Transverse colon (tissue), 4 donors: ENCODE measurements around the gene CASTOR1. TPM values are rescaled to one million over a fixed set of nuclear protein-coding genes. Genes with fewer than 3 reads are reported as not detected.

ENCODE experiments used
- DNase-seq: peaks from one replicate; pipeline ENCODE4 v3.0.0-alpha.2; 2019
- H3K27ac ChIP-seq, 4 donors: fragments of 200-600 bp; sonication (generic); 2 replicates each; pipeline ENCODE4 v1.5.1; 2016 to 2018; ENCODE audit warnings: inconsistent platforms in 4 of 4
- H3K27me3 ChIP-seq: fragments of 200-600 bp; sonication (generic); 2 replicates; pipeline ENCODE4 v1.5.1; 2017; ENCODE audit warnings: inconsistent platforms
- H3K36me3 ChIP-seq, 4 donors: fragments of 200-600 bp; sonication (generic); 2 replicates each; pipeline ENCODE4 v1.5.1; 2017 to 2019; ENCODE audit warnings: inconsistent platforms in 4 of 4
- H3K4me1 ChIP-seq, 4 donors: fragments of 200-600 bp; sonication (generic); 2 replicates each; pipeline ENCODE4 v1.5.1; 2017 to 2020; ENCODE audit warnings: inconsistent platforms in 4 of 4
- H3K4me3 ChIP-seq, 4 donors: fragments of 200-600 bp; sonication (generic); 1 replicate in 1 of 4; 2 replicates in 3 of 4; pipeline versions ENCODE4 v1.5.1 to v1.6.1; 2017 to 2019; ENCODE audit warnings: inconsistent platforms in 4 of 4
- H3K9me3 ChIP-seq, 2 donors: fragments of 200-600 bp; sonication (generic); 2 replicates each; pipeline ENCODE4 v1.5.1; 2017 to 2019; ENCODE audit warnings: inconsistent platforms in 2 of 2
- EP300 ChIP-seq: sonication (generic); formaldehyde crosslinking; IDR thresholded peaks from one replicate; pipeline ENCODE4 v1.6.1; 2017; ENCODE audit warnings: antibody characterized with exemption, low read depth
- POLR2A ChIP-seq: fragments of 450-650 bp; IDR thresholded peaks from one replicate; pipeline ENCODE4 v1.6.1; 2016; ENCODE audit warnings: antibody characterized with exemption, mild to moderate bottlenecking, moderate library complexity
- POLR2AphosphoS5 ChIP-seq, 3 donors: sonication (generic); formaldehyde crosslinking; IDR thresholded peaks; one replicate each; pipeline ENCODE4 v1.6.1; 2016; ENCODE audit warnings: antibody characterized with exemption in 3 of 3
- WGBS, 2 donors: methylation state at CpG; one replicate each; pipeline ENCODE4 v1.1.5; 2018; ENCODE audit warnings: low coverage in 1 of 2; 5-methylcytosine and 5-hydroxymethylcytosine counted together
- in situ Hi-C, 4 donors: fragments of 200-750 bp; cut with MboI; loops; one replicate each; pipeline versions ENCODE4 v1.15.0 to v1.15.1; 2017; ENCODE audit warnings: low sequenced_read_pairs in 3 of 4, low pct_ligation_motif_present in 1 of 4, low pct_unique_long_range_greater_than_20kb in 1 of 4
- intact Hi-C: fragments of 100-400 bp; cut with DNase I; formaldehyde crosslinking; loops from one replicate; pipeline ENCODE4 v1.15.1; 2023; ENCODE audit warnings: low total_unique reads
- total RNA-seq, 4 donors: library from RNA; depleted of rRNA; stranded (reverse); fragments of >200 nt; gene quantifications; one replicate each; pipeline ENCODE4 v1.1.0, GENCODE V29; 2016
- TF ChIP-seq, protein P1 (sequence below), 5 experiments: fragments of 200-600 bp in 3 of 5; fragments of 450-650 bp in 2 of 5; sonication (generic) in 3 of 5; IDR thresholded peaks; 1 replicate in 2 of 5; 2 replicates in 3 of 5; pipeline ENCODE4 v1.5.1; 2016 to 2017; ENCODE audit warnings: antibody characterized with exemption in 5 of 5, inconsistent platforms in 3 of 5, mild to moderate bottlenecking in 2 of 5, moderate library complexity in 1 of 5

Gene CASTOR1
- total RNA-seq, 4 donors from 2014 or later: 5.6 to 6.8 TPM; not detected in 2

DNA sequence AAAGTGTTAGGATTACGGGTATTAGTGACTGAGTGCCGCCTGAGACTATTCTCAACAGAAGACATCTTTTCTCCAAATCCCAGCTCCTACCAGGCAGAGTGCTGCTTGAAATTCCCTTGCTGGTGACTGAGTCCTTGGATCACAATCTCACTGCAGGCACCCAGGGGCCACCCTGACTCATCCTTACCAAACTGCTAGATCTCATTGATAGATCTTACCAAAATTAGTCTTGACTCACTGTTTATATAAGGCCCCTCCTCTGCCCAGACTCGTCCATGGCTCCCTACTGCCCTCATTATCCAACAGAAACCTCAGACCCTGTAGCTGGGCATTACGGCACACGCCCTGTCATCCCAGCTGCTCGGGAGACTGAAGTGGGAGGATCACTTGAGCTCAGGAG lies 22.7 kb upstream of the CASTOR1 start:
- intact Hi-C loops (no loop called here), in situ Hi-C loops (no loop called here)
- Histone ChIP-seq H3K4me3 (no peak overlapping the region), H3K9me3 (no peaks in the 10 kb centered on the region), H3K27ac (peak overlapping the region; percentile 86 to 90 (median 88)), H3K36me3 (no peaks in the 10 kb centered on the region), H3K4me1 (peaks cover 61 to 97% (median 80%) of the 10 kb centered on the region in 4 donors), H3K27me3 (no peaks in the 10 kb centered on the region)
- WGBS, 2 donors: 58% methylated on average over 6 of the region's 6 CpGs; no CpG with 5 or more reads in 1 of the 2 donors
- no peak for DNase-seq
- TF ChIP-seq POLR2A: no peak
- TF ChIP-seq, protein P1, sequence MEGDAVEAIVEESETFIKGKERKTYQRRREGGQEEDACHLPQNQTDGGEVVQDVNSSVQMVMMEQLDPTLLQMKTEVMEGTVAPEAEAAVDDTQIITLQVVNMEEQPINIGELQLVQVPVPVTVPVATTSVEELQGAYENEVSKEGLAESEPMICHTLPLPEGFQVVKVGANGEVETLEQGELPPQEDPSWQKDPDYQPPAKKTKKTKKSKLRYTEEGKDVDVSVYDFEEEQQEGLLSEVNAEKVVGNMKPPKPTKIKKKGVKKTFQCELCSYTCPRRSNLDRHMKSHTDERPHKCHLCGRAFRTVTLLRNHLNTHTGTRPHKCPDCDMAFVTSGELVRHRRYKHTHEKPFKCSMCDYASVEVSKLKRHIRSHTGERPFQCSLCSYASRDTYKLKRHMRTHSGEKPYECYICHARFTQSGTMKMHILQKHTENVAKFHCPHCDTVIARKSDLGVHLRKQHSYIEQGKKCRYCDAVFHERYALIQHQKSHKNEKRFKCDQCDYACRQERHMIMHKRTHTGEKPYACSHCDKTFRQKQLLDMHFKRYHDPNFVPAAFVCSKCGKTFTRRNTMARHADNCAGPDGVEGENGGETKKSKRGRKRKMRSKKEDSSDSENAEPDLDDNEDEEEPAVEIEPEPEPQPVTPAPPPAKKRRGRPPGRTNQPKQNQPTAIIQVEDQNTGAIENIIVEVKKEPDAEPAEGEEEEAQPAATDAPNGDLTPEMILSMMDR (IDR thresholded peaks at IDR 0.05): no peak
- TF ChIP-seq POLR2AphosphoS5 (IDR thresholded peaks at IDR 0.05): no peak
- no peak for TF ChIP-seq EP300

DNA sequence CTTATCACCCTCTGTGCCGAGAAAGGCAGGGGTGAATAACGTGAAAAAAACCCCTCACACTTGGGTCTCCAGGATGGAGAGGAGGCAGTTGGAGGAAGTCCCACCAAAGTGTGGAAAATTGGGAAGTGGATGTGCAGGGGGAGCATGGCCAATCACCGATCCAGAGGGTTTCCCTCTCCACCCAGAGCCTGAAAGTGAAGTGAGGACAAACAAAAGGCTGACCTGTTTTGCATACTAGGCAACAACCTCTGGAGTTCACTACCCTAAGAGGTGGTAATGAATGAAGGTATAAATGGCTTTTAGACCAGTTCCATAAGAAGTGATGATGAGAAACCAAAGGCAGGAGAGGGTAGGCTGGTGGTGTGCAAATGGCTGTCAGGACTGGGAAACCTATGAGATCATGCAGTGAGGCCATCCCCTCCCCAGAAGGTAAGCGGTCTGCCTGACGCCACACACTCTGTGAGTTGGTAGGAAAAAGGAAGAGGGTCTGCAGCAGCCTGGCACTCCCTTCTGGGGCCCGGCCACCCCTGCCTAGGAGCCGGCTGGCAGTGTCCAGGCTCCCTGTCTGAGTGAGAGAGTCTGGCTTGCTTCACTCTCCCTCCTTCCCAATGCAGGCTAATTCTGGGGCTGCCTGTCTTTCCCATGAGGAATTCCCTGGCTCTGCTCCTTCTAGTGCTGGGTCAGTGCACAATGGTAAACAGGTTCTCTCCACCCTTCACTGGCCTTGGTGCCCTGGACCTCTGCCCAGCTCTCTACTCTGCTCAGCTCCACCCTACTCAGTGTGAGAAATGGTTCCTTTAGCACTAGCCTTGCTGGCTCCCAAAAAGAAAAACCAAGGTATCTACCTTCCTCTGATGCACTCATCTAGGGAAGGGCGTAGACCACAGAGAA lies 21.8 kb upstream of the CASTOR1 start:
- WGBS, 2 donors: 51 to 63% methylated on average over 3 to 8 of the region's 8 CpGs
- DNase-seq: peak; percentile 80
- in situ Hi-C loops: no loop called here
- Histone ChIP-seq H3K4me1 (peaks cover 68 to 97% (median 86%) of the 10 kb centered on the region in 4 donors), H3K36me3 (no peaks in the 10 kb centered on the region), H3K27me3 (no peaks in the 10 kb centered on the region), H3K9me3 (no peaks in the 10 kb centered on the region), H3K4me3 (no peak overlapping the region), H3K27ac (peak overlapping the region; percentile 86 to 90 (median 88))
- intact Hi-C loops: no loop called here
- TF ChIP-seq, protein P1 (IDR thresholded peaks at IDR 0.05): no peak
- TF ChIP-seq POLR2AphosphoS5 (IDR thresholded peaks at IDR 0.05): peak; percentile 54 to 76 (median 70)
- peak; percentile 2 for TF ChIP-seq POLR2A

DNA sequence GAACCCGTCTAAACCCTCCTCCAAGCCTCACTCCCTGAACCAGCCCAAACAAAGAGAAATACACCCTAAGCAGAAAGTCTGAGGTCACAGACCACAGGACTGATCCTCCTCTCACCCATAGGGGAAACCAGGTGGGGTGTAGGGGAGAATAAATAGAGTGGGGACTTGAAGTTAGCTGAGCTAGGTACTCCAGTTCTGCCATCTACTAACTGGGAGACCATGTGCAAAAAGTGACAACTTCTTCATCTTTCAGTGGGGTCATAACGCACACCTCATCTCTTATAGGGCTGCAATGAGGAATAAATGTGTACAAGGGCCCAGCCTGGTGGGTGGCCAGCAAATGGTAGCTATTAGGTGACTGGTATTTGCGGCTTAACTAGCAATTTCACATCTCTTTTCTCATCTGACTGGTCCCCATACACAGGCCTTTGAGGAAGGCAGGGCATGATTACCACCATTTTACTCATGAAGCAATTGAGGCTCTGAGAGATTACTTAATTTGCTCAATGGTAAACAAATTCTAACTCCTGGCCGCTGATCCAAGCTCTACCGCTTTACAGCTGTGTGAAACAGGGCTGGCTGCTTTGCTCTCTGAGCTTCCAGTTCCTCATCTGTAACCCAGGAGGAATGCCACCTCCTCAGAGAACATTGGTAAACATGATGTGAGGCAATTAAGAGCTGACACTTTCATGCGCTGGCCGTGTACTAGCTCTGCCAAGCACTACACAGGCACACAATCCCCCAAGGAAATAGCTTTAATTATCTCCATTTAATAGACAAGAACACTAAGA lies 20.8 kb upstream of the CASTOR1 start:
- no peaks in the 10 kb centered on the region for H3K27me3 ChIP-seq
- peak overlapping the region; percentile 86 to 90 (median 88) for H3K27ac ChIP-seq
- no peak overlapping the region for H3K4me3 ChIP-seq
- H3K4me1 ChIP-seq: peaks cover 75 to 97% (median 91%) of the 10 kb centered on the region in 4 donors
- in situ Hi-C loops: no loop called here
- H3K36me3 ChIP-seq: no peaks in the 10 kb centered on the region
- H3K9me3 ChIP-seq: no peaks in the 10 kb centered on the region
- DNase-seq: peak; percentile 74
- WGBS, 2 donors: 20 to 41% methylated on average over 2 to 7 of the region's 7 CpGs
- intact Hi-C loops: no loop called here
- TF ChIP-seq, protein P1 (IDR thresholded peaks at IDR 0.05): no peak
- TF ChIP-seq POLR2AphosphoS5 (IDR thresholded peaks at IDR 0.05) (peak; percentile 61 to 83 (median 71)), EP300 (peak; percentile 55), POLR2A (peak; percentile 11)
